Measurements from ENCODE around the gene FBXW7.

GRCh38 chr4:152463562-152463961 is 72.3 kb downstream of the FBXW7 start:
- TF ChIP-seq EP300 (IDR thresholded peaks at IDR 0.05; ENCODE audit: borderline replicate concordance in 1 of 2, low read depth in 1 of 2, low read length in 1 of 2) = no peak
- TF ChIP-seq CTCF (IDR thresholded peaks at IDR 0.05) = no peak
- no peak for TF ChIP-seq USF1 (IDR thresholded peaks at IDR 0.05; ENCODE audit: borderline replicate concordance, low read depth)
- no peak for TF ChIP-seq TAF1 (IDR thresholded peaks at IDR 0.05; ENCODE audit: borderline replicate concordance, low read depth, low read length)
